EL (cell line): Measurements from ENCODE around the gene OR51T1.
A peak's percentile ranks its signal among the peaks of the same experiment; 100 is the strongest.
"Not testable (repeated sequence)": the region's sequence is repeated elsewhere in the genome, so short reads cannot be mapped to it uniquely, and the experiment has no call there.

Experiments
- DNase-seq: peaks from one replicate; pipeline ENCODE4 v3.0.0-alpha.2; 2016

The OR51T1 gene, protein sequence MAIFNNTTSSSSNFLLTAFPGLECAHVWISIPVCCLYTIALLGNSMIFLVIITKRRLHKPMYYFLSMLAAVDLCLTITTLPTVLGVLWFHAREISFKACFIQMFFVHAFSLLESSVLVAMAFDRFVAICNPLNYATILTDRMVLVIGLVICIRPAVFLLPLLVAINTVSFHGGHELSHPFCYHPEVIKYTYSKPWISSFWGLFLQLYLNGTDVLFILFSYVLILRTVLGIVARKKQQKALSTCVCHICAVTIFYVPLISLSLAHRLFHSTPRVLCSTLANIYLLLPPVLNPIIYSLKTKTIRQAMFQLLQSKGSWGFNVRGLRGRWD

GRCh38 chr11:4881860-4882500 is at the start of gene OR51T1:
Gene OR51T1 (plus strand): TSS chr11:4881900. CDS start chr11:4881900, 0 bp downstream.
- no peak for DNase-seq

DNA sequence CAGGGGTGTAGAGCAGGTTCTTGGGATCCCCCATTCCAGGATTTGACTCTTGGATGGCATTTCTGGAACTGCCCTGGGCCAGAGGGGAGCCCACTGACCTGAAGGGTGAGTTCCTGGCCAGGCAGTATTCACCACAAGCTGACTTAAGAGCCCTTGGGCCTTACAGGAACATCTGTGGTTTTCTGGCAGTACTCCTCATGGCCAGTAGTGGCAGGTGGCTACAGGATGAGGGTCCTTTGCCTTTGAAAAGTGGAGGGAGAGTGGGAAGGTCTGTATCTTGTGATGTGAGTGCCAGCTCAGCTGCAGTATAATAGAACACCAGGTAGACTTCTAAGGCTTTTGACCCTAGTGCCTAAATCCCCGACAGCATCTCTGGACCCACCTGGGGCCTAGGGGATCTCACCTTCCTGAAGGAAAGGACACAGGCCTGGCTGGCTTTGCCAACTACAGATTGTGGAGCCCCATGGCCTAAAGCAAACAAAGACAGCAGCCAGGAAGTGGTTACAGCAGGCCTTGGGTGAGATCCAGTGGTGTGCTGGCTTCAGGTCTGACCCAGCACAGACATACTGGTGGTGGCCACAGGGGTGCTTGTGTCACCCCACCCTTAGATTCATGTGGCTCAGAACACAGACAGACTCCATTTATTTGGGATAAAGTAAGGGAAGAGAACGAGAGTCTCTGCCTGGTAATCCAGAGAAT is 41.7 kb upstream of the OR51T1 start:
- no peak for DNase-seq

- no peak for DNase-seq
Observed at GRCh38 chr11:4848908-4849532, 32.7 kb upstream of the OR51T1 start, which contains the start of gene OR51S1. Gene OR51S1 (minus strand): TSS chr11:4849208. CDS start chr11:4849208, 0 bp downstream.

GRCh38 chr11:4851033-4851432 is 30.7 kb upstream of the OR51T1 start:
- no peak for DNase-seq

DNA sequence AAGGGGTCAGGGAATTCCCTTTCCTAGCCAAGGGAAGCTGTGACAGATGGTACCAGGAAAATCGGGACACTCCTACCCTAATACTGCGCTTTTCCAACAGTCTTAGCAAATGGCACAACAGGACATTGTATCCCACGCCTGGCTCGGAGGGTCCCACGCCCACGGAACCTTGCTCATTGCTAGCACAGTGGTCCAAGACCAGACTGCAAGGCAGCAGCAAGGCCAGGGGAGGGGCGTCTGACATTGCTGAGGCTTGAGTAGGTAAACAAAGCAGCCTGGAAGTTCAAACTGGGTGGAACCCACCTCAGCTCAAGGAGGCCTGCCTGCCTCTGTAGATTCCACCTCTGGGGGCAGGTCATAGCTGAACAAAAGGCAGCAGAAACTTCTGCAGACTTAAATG is 27.4 kb upstream of the OR51T1 start:
- not testable (repeated sequence) for DNase-seq

GRCh38 chr11:4862447-4863236 is 19.1 kb upstream of the OR51T1 start:
- DNase-seq, result no peak

DNA sequence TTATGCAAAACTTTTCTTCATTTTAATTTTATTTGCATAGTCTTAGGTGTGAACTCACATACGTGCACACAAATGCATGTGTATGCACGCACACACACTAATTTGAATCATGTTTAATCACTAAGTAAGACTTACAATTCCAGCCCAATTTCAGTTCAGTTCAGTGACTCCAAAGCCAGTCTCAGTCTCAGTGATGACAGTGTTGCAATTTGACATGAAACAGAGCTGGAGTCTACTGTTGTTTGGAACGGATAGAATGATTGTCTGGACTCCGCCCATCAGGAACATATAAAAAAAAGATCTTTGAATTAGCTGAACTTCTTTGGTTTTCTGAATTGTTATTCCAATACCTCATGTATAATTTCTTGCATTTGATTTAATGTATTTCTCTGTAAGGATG is 17.8 kb upstream of the OR51T1 start:
- DNase-seq, result no peak

- no peak for DNase-seq
Observed at GRCh38 chr11:4865855-4866254, 15.8 kb upstream of the OR51T1 start.

GRCh38 chr11:4881188-4881587 is 512 bp upstream of the OR51T1 start:
- DNase-seq, result no peak

DNA sequence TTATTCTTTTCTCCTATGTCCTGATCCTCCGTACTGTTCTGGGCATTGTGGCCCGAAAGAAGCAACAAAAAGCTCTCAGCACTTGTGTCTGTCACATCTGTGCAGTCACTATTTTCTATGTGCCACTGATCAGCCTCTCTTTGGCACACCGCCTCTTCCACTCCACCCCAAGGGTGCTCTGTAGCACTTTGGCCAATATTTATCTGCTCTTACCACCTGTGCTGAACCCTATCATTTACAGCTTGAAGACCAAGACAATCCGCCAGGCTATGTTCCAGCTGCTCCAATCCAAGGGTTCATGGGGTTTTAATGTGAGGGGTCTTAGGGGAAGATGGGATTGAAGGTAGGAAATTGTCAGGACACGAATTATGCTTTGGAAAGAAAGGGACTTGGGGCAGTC is 843 bp downstream of the OR51T1 start:
- DNase-seq, result no peak

- DNase-seq, result no peak
Observed at GRCh38 chr11:4884361-4884760, 2.7 kb downstream of the OR51T1 start.

GRCh38 chr11:4886186-4886585 is 4.5 kb downstream of the OR51T1 start:
- DNase-seq, result no peak

- DNase-seq, result no peak
Observed at GRCh38 chr11:4887591-4887990, 5.9 kb downstream of the OR51T1 start.

DNA sequence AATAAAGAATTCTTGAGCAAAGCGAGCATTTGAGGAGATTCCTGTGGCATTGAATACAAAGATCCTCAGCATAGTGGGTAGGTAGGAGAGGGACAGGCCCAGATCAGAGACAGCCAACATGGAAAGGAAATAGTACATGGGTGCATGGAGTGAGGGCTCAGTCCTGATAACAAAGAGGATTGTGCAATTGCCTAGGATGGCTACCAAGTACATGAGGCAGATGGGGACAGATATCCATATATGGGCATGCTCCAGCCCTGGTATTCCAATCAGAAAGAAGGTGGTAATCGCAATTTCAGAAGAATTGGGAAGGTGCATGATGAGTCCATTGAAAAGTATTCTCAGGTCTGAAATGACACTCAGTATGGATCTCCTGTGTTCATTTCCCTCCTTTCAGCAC is 8.6 kb downstream of the OR51T1 start:
- no peak for DNase-seq

GRCh38 chr11:4891996-4892640 is 10.4 kb downstream of the OR51T1 start:
- peak; percentile 79 for DNase-seq

- DNase-seq, result no peak
Observed at GRCh38 chr11:4903484-4903883, 21.8 kb downstream of the OR51T1 start, which contains the start of gene OR51A7. Gene OR51A7 (plus strand): TSS chr11:4903783. CDS start chr11:4907370, 3,587 bp downstream.

GRCh38 chr11:4916581-4916980 is 34.9 kb downstream of the OR51T1 start:
- no peak for DNase-seq

DNA sequence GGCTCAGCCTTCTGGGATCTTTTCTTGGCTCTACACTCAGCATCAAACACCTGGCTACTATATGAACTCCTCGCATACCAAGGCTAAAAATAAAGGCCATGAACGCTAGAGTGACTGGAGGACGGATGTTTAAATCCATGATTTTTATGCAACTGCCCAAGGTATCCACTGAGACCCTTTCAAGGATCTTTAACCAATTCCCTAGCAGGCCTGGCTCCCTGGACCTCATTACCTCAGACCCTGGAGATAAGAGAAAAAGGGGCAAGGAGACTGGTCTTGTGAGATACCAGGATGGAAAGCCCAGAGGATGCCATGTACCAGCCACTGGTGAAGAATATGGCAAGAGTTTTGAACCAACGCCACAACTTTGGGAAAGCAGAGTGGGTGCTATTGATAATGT is 37.5 kb downstream of the OR51T1 start, which contains the start of gene OR51G2:
OR51G2 (minus strand) TSS at position 101 of the 400 bp plus-strand sequence. CDS start 3,687 bp downstream, outside the sequence.
- no peak for DNase-seq

DNA sequence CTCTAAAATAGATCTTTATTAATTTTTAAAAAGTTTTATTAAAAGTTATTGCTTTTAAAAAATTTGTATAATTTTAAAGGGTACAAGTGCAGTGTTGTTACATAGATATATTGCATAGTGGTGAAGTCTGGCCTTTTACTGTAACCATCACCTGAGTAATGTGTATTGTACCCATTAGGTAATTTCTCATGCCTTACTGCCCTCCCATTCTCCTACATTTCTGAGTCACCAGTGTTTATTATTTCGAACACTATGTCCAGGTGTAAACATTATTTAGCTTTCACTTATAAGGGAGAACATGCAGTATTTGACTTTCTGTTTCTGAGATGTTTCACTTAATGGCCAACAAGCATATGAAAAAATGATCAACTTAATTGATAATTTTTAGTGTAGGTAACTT is 40.1 kb downstream of the OR51T1 start:
- DNase-seq, result no peak

DNA sequence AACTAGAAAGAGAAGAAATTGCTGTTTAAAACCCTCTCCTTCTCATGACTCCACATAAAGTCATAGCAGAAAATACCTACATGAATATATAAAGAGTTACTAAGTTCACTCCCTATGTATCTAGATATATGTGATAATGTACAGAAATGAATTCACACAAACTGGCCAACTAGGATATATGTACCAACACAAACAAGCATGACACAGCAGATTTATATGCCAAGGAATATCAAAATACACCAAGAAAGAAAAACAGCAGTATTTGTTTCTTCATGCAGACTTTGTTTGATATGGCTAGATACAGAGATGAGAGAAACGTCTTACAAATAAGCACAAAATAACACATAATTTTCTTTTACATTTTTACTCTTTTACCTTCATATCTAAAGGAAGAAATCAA is 40.6 kb downstream of the OR51T1 start:
- no peak for DNase-seq

DNA sequence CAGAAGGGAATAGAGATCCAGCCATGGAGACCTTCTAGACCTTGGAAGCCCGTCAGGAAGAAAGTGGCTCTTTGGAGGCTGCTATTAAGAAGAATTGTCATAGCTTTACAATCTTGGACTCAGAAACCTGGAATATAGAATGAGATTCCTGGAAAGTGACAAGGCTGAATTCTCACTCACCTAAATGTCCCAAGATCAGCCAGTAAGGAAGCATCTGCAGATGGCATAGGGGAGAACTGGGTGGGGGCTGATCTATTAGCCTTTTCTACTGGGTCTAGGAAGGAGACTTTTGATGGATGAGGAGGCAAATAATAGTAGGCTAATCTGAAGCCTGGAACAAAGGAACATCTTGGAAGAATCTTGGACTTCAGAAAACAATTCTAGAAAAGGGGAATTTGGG is 42.5 kb downstream of the OR51T1 start, which contains the start of gene OR51G1:
OR51G1 (minus strand) TSS at position 101 of the 400 bp plus-strand sequence; CDS start at position 101, 0 bp downstream.
- no peak for DNase-seq

DNA sequence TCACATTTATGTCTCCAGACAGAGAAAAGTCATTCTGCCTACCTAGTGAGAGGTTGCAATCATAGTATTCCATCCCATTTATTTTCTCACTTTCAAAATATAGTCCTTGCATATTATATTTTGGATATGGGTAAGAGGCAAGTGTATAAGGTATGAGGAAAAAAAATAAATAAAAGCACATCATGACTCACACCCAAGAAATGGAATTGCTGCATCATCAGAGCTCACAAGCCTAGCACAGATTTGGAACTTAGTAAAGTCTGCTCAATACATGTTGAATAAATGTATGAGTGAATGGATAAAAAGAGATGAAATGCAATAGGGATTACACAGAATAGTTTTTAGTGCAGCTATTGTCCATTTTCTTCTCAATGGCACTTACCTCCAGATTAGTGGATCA is 44.9 kb downstream of the OR51T1 start:
- DNase-seq, result no peak
